Tibial artery (tissue), 4 donors: ENCODE measurements around the gene ZNF524.
"Not testable (repeated sequence)": the region's sequence is repeated elsewhere in the genome, so short reads cannot be mapped to it uniquely, and the experiment has no call there.

Source experiments
- DNase-seq, 2 donors: peaks; one replicate each; pipeline ENCODE4 v3.0.0-alpha.2; 2019
- H3K27ac ChIP-seq, 2 donors: fragments of 200-600 bp; sonication (generic) in 1 of 2; 1 replicate in 1 of 2; 2 replicates in 1 of 2; pipeline ENCODE4 v1.5.1; 2018 to 2019; ENCODE audit warnings: mild to moderate bottlenecking in 1 of 2
- H3K27me3 ChIP-seq, 2 donors: fragments of 200-600 bp; sonication (generic) in 1 of 2; one replicate each; pipeline versions ENCODE4 v1.5.1 to v1.6.0; 2016 to 2019
- H3K36me3 ChIP-seq, 3 donors: fragments of 200-600 bp; sonication (generic) in 2 of 3; one replicate each; pipeline ENCODE4 v1.5.1; 2016 to 2019; ENCODE audit warnings: mild to moderate bottlenecking in 2 of 3
- H3K4me1 ChIP-seq, 4 donors: fragments of 200-600 bp; sonication (generic) in 2 of 4; 1 replicate in 3 of 4; 2 replicates in 1 of 4; pipeline ENCODE4 v1.5.1; 2016 to 2019
- H3K4me3 ChIP-seq, 2 donors: fragments of 200-600 bp; sonication (generic) in 1 of 2; 1 replicate in 1 of 2; 2 replicates in 1 of 2; pipeline ENCODE4 v1.5.1; 2018 to 2019; ENCODE audit warnings: mild to moderate bottlenecking in 2 of 2
- H3K9me3 ChIP-seq, 3 donors: fragments of 200-600 bp; sonication (generic) in 1 of 3; one replicate each; pipeline ENCODE4 v1.5.1; 2016 to 2019
- intact Hi-C: fragments of 100-400 bp; cut with DNase I; formaldehyde crosslinking; loops from one replicate; pipeline ENCODE4 v1.15.0; 2023; ENCODE audit warnings: low total_unique reads
- TF ChIP-seq, protein P1 (sequence below), 2 experiments: fragments of 200-600 bp in 1 of 2; fragments of 450-650 bp in 1 of 2; IDR thresholded peaks; one replicate each; pipeline ENCODE4 v1.5.1; 2017 to 2019; ENCODE audit warnings: antibody characterized with exemption in 2 of 2, mild to moderate bottlenecking in 1 of 2, moderate library complexity in 1 of 2

Gene ZNF524

DNA sequence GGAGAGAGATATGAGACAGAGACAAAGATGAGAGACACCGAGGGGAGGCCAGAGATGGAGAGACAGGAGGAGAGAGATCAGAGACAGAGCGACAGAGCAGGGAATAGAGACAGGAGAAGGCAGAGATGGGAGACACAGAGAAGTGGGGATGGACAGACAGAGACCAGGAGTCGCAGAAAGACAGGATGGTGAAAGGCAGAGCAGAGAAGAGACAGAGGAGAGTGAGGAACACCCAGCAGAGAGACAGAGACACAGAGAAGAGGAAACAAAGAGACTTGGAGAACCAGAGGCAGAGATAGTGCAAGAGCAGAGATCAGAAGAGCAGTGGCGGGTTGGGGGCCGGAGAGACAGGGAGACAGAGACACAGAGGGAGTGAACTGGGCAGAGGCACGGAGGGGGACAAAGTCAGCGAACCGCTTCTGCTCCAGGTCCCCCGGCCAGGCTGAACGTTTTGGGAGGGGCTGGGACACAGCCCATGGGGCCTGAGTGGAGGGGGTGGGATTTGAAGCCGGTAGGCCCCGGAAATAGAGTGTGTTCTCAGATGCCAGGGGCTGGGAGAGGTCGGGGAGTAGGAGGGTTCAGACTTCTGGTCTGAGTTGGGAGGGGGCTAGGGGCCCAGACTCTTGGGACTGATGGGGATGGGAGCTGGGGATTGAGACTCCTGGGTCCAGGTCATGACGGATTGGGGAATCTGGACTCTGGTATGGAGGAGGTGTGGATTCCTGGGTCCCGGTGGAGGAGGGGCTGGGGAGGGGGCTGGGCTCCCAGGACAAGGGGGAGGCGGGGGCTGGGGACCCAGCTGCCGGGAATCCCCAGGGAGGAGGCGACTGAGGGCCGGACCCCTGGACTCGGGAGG, 20.1 kb upstream of the ZNF524 start:
- Histone ChIP-seq H3K36me3 (peaks cover 8 to 30% (median 21%) of the 10 kb centered on the region in 3 donors), H3K4me3 (peak overlapping the region; percentile 90 to 96), H3K9me3 (peaks cover 0 to 12% (median 0%) of the 10 kb centered on the region in 3 donors), H3K4me1 (peaks cover 0 to 15% (median 12%) of the 10 kb centered on the region in 4 donors), H3K27me3 (no peaks in the 10 kb centered on the region), H3K27ac (peak overlapping the region; percentile 91 to 95)
- DNase-seq, result no peak
- intact Hi-C loops, result no loop called here
- TF ChIP-seq, protein P1, sequence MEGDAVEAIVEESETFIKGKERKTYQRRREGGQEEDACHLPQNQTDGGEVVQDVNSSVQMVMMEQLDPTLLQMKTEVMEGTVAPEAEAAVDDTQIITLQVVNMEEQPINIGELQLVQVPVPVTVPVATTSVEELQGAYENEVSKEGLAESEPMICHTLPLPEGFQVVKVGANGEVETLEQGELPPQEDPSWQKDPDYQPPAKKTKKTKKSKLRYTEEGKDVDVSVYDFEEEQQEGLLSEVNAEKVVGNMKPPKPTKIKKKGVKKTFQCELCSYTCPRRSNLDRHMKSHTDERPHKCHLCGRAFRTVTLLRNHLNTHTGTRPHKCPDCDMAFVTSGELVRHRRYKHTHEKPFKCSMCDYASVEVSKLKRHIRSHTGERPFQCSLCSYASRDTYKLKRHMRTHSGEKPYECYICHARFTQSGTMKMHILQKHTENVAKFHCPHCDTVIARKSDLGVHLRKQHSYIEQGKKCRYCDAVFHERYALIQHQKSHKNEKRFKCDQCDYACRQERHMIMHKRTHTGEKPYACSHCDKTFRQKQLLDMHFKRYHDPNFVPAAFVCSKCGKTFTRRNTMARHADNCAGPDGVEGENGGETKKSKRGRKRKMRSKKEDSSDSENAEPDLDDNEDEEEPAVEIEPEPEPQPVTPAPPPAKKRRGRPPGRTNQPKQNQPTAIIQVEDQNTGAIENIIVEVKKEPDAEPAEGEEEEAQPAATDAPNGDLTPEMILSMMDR (IDR thresholded peaks at IDR 0.05), result no peak

DNA sequence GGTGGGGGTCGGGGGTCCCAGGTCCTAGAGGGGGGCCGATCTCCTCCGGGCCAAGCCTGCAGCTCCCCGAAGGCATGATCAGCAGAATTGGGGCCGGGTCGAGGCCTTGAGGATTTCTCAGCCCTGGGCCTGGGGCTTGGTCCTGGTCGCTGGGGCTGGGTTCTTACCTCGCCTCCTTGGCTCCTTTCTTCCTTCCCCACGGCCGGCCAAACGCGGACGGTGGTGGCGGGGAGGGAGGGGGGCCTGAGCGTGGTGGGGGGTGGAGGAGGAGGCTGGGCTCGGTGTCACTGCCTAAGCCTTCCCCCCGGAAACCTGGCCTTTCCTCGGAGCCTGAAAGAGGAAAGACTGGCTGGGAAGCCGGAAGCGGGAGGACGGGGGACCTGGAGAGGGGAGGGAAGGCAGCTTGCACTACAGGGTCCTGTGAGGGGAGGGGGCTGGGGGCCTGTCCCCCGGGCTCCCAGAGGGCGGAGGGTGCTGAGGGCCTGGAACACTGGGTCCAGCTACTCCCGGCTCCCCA, 19.4 kb upstream of the ZNF524 start, which contains the start of gene ZNF579:
ZNF579 (minus strand) TSS at position 221 of the 517 bp plus-strand sequence. CDS start 1,209 bp downstream, outside the sequence.
- intact Hi-C loops, result no loop called here
- TF ChIP-seq, protein P1 (IDR thresholded peaks at IDR 0.05), result no peak
- peak; percentile 80 to 90 for DNase-seq
- Histone ChIP-seq H3K27me3 (no peaks in the 10 kb centered on the region), H3K4me1 (peaks cover 0 to 18% (median 13%) of the 10 kb centered on the region in 4 donors), H3K4me3 (peak within 1 kb of the TSS; percentile 90 to 96), H3K9me3 (peaks cover 0 to 12% (median 0%) of the 10 kb centered on the region in 3 donors), H3K27ac (peak within 1 kb of the TSS; percentile 91 to 95), H3K36me3 (peaks cover 8 to 30% (median 21%) of the 10 kb centered on the region in 3 donors)

DNA sequence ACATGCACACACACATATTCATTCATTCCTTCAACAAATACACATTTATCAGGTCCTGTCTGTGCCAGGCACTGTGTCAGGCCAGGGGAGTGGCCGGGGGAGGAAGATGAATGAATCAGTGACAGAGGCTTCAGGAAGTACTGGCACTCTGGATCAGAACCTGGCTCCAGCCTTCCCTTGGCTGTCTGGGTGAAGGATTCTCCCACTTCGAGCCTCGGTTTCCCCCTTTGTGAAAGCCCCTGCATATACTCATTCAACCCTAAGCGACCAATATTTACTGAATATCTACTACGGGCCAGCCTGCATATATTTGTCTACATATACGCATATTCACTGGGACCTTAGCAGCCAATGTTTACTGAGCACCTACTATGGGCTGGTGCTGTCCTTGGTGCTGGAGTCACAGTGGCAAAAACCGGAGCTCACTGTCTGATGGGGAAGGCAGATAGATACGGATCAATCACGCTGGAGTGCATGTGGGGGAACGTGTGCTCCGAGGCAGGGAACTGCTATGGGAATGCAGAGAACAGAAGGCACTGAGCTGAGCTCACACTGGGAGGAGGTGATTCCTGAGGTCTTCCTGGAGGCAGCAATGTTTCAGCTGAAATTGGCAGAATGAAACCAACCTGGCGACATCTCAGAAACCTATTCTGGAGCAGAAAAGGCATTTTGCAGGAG, 18.8 kb upstream of the ZNF524 start:
- H3K4me3 ChIP-seq, result peak overlapping the region; percentile 90 to 96
- TF ChIP-seq, protein P1 (IDR thresholded peaks at IDR 0.05), result no peak
- peaks cover 0 to 24% (median 19%) of the 10 kb centered on the region in 4 donors for H3K4me1 ChIP-seq
- intact Hi-C loops, result no loop called here
- H3K27ac ChIP-seq, result peak overlapping the region; percentile 91 to 95
- peaks cover 0 to 12% (median 0%) of the 10 kb centered on the region in 3 donors for H3K9me3 ChIP-seq
- H3K36me3 ChIP-seq, result peaks cover 8 to 30% (median 21%) of the 10 kb centered on the region in 3 donors
- peaks cover 0 to 4% of the 10 kb centered on the region in 2 donors for H3K27me3 ChIP-seq
- no peak for DNase-seq

DNA sequence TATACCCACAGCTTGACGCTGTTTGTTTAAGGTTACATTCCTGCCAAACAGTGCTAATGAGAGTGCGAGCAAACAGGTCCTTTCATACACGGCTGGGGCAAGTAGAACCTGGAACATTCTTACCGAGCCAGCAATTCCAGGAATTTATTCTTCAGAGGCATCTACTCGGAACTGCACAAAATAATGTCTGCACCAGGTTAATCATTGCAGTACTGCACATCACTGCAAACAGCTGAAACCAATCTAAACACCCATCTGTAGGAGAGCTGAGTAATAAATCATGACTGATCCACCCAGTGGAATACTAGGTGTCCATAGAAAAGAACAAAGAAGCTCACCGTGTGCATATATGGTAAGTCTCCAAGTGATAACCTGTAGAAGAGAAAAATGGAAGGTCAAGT, 18.3 kb upstream of the ZNF524 start:
- H3K4me3 ChIP-seq, result no peak overlapping the region
- H3K9me3 ChIP-seq, result peaks cover 0 to 12% (median 0%) of the 10 kb centered on the region in 3 donors
- H3K27me3 ChIP-seq, result peaks cover 0 to 4% of the 10 kb centered on the region in 2 donors
- TF ChIP-seq, protein P1 (IDR thresholded peaks at IDR 0.05), result no peak
- intact Hi-C loops, result no loop called here
- no peak for DNase-seq
- peaks cover 8 to 28% (median 21%) of the 10 kb centered on the region in 3 donors for H3K36me3 ChIP-seq
- H3K4me1 ChIP-seq, result peaks cover 0 to 29% (median 22%) of the 10 kb centered on the region in 4 donors
- H3K27ac ChIP-seq, result no peak overlapping the region

DNA sequence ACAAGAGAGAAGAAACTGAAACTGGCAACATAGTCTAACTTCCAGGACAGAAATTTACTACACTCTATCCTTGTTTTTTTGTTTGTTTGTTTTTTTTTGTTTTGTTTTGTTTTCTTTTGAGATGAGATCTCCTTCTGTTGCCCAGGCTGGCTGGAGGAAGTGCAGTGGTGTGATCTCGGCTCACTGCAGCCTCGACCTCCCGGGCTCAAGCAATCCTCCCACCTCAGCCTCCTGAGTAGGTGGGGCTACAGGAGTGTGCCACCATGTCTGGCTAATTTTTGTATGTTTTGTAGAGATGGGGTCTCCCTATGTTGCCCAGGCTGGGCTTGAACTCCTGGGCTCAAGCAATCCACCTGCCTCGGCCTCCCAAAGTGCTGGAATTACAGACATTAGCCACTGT, 17.8 kb upstream of the ZNF524 start:
- intact Hi-C loops, H3K27ac ChIP-seq, H3K4me3 ChIP-seq, DNase-seq, H3K27me3 ChIP-seq: not testable (repeated sequence)
- H3K9me3 ChIP-seq, result peaks cover 0 to 12% (median 0%) of the 10 kb centered on the region in 3 donors
- H3K4me1 ChIP-seq, result peaks cover 0 to 34% (median 27%) of the 10 kb centered on the region in 4 donors
- peaks cover 8 to 23% (median 21%) of the 10 kb centered on the region in 3 donors for H3K36me3 ChIP-seq

DNA sequence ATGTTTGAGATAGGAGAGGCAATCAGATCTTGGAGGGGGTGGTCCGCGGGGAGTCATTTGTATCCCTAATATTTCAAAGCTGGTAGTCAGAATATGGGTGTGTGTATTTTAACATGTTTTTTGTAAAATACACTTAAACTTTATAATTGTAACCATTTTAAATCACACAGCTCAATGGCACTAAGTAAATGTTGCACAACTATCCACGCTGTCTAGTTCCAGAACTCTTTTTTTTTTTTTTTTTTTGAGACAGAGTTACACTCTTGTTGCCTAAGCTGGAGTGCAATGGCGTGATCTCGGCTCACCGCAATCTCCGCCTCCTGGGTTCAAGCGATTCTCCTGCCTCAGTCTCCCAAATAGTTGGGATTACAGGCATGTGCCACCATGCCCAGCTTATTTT, 16.2 kb upstream of the ZNF524 start:
- H3K9me3 ChIP-seq, H3K36me3 ChIP-seq, DNase-seq, H3K4me3 ChIP-seq, intact Hi-C loops, H3K27ac ChIP-seq: not testable (repeated sequence)
- Histone ChIP-seq H3K4me1 (peaks cover 0 to 41% (median 27%) of the 10 kb centered on the region in 4 donors), H3K27me3 (peaks cover 0 to 10% of the 10 kb centered on the region in 2 donors)
